H1 (cell line): ENCODE results near the gene PIAS4. TPM values are rescaled to one million over a fixed set of nuclear protein-coding genes. Genes with fewer than 3 reads are reported as not detected.

Experiments used
- CREB1 ChIP-seq: IDR thresholded peaks from 2 replicates; pipeline ENCODE4 v1.6.1; 2012; ENCODE audit warnings: inconsistent platforms
- RAD21 ChIP-seq, 2 experiments: IDR thresholded peaks in 1 of 2; conservative IDR thresholded peaks in 1 of 2; 2 replicates each; pipeline ENCODE4 v1.6.1; 2011; ENCODE audit warnings: low read depth in 2 of 2, low read length in 2 of 2, improper control_type of control experiment in 1 of 2, inconsistent platforms in 1 of 2, mild to moderate bottlenecking in 1 of 2, moderate library complexity in 1 of 2
- polyA plus RNA-seq, 7 experiments: library from polyadenylated mRNA; depleted of rRNA in 3 of 7; stranded (reverse) in 5 of 7; unstranded in 2 of 7; fragments of >200 nt in 5 of 7; fragments of 200-250 nt in 2 of 7; gene quantifications; 1 replicate in 5 of 7; 2 replicates in 1 of 7; 4 replicates in 1 of 7; pipeline versions ENCODE4 v1.2.1 to v1.2.3, GENCODE V29; 2011 to 2013; ENCODE audit warnings: missing spikeins in 2 of 7, mixed read lengths in 2 of 7
- total RNA-seq: library from RNA; stranded (reverse); fragmentation: NEBNext Ultra II Directional; extraction: Animal tissue kit (Norgen Biotek cat#: 25700); gene quantifications from 2 replicates; pipeline ENCODE4 v1.2.1, GENCODE V29; 2021

The PIAS4 gene
- total and polyA plus RNA-seq, 2 of the 8 experiments (the other 6 are each of a cell fraction or from before 2014, with no cell fraction given): 30.2 to 51.4 TPM

DNA sequence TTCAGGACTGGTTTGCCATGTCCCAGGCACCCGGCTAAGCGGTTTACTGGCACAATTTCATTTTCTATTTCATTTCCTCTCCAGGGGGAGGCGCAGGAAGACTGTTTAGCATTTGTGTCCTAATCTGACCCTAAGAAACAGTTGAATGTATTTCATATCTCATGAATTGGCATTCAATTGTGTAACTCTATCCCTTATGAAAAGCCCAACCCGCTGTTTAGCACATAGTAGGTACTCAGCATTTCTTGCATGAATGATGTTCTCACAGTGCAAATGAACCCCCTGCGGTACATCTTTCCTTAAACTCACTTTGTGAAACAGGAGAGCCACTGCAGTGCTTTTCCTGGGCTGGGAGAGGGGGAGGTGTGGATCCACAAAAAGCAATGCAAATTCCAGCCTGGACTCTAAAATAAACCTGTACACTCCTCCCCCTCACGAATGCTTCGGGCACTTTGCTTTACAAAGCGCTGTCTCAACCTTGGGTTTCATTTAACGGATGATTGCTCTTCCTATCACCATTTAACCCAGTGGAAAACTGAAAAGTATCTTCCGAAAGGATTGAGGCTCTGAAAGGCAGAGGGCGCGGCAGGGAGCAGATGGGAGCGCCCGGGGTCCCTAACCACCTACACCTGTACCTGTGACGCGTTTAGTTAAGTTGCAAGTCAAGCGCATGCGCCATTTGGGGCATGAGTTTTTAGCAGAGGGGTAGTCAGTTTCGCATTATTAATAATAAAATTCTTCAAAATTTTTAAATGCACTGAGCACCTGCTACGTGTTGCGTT, 21.1 kb upstream of the PIAS4 start (continued):
- TF ChIP-seq CREB1 (0 out of 2 replicates have a peak, but pooled peaks have one; percentile 2), RAD21 (IDR thresholded peaks at IDR 0.05 in 1 of 2, conservative IDR thresholded peaks at IDR 0.05 in 1 of 2; ENCODE audit: low read depth in 2 of 2, low read length in 2 of 2) (peak in 1 of 2 experiments; percentile 32; a peak in 2 of 4 replicates)
